ENCODE data around the gene LRRC25. TPM values are rescaled to one million over a fixed set of nuclear protein-coding genes. Genes with fewer than 3 reads are reported as not detected.
A peak's percentile ranks its signal among the peaks of the same experiment; 100 is the strongest.
"Not testable (repeated sequence)": the region's sequence is repeated elsewhere in the genome, so short reads cannot be mapped to it uniquely, and the experiment has no call there.

Gene LRRC25
- polyA plus RNA-seq, 2 of the 4 experiments (the other 2 are of a cell fraction): not detected

DNA sequence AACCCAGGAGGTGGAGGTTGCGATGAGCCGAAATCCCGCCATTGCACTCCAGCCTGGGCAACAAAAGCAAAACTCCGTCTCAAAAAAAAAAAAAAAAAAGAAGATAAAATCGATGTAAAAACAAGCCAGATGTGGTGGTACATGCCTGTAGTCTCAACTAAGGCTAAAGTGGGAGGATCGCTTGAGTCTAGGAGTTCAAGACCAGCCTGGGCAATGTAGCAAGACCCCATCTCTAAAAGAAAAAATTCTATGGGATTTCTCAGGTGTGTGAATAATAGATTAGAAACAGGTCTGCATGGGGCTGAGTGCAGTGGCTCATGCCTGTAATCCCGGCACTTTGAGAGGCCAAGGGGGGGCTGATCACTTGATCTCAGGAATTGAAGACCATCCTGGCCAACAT is 45.9 kb downstream of the LRRC25 start (continued):
- TF ChIP-seq, protein P1, sequence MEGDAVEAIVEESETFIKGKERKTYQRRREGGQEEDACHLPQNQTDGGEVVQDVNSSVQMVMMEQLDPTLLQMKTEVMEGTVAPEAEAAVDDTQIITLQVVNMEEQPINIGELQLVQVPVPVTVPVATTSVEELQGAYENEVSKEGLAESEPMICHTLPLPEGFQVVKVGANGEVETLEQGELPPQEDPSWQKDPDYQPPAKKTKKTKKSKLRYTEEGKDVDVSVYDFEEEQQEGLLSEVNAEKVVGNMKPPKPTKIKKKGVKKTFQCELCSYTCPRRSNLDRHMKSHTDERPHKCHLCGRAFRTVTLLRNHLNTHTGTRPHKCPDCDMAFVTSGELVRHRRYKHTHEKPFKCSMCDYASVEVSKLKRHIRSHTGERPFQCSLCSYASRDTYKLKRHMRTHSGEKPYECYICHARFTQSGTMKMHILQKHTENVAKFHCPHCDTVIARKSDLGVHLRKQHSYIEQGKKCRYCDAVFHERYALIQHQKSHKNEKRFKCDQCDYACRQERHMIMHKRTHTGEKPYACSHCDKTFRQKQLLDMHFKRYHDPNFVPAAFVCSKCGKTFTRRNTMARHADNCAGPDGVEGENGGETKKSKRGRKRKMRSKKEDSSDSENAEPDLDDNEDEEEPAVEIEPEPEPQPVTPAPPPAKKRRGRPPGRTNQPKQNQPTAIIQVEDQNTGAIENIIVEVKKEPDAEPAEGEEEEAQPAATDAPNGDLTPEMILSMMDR (IDR thresholded peaks at IDR 0.05): no peak
- TF ChIP-seq CEBPB (IDR thresholded peaks at IDR 0.05): no peak

- DNase-seq (ENCODE audit: low read depth in 1 of 2, low spot score in 1 of 2) (no peak), FAIRE-seq (no peak), ATAC-seq (no peak)
- H3K4me3 ChIP-seq: no peak overlapping the region
- ChIA-PET CTCF (interaction anchor here (0.7 to 4.4 kb wide), 17 partner anchors 12 to 159 kb away, joined by 3 to 109 read pairs (median 4); partner anchors contain the start of gene SSBP4), POLR2A (interaction anchor here (1.9 kb wide), 1 partner anchor 35 kb away, joined by 12 read pairs; the partner anchor contains the start of gene GDF15)
- H3K27ac ChIP-seq: peak overlapping the region; percentile 67 to 77
- peaks cover 7% of the 10 kb centered on the region; the same call in 1 of the 3 replicates for H3K4me1 ChIP-seq
- no peak for TF ChIP-seq RFX5 (IDR thresholded peaks at IDR 0.05)
- no peak for TF ChIP-seq RNF2 (IDR thresholded peaks at IDR 0.05; ENCODE audit: borderline replicate concordance, low read depth)
- TF ChIP-seq ZC3H11A (IDR thresholded peaks at IDR 0.05): no peak
- TF ChIP-seq, protein P2, sequence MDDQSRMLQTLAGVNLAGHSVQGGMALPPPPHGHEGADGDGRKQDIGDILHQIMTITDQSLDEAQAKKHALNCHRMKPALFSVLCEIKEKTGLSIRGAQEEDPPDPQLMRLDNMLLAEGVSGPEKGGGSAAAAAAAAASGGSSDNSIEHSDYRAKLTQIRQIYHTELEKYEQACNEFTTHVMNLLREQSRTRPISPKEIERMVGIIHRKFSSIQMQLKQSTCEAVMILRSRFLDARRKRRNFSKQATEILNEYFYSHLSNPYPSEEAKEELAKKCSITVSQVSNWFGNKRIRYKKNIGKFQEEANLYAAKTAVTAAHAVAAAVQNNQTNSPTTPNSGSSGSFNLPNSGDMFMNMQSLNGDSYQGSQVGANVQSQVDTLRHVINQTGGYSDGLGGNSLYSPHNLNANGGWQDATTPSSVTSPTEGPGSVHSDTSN (IDR thresholded peaks at IDR 0.05): no peak
- TF ChIP-seq KDM5A (IDR thresholded peaks at IDR 0.05): no peak
- TF ChIP-seq JUNB (IDR thresholded peaks at IDR 0.05): no peak
- TF ChIP-seq FOSB (CRISPR knock-in tag; IDR thresholded peaks at IDR 0.05): no peak
- TF ChIP-seq, protein P3, sequence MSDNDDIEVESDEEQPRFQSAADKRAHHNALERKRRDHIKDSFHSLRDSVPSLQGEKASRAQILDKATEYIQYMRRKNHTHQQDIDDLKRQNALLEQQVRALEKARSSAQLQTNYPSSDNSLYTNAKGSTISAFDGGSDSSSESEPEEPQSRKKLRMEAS (IDR thresholded peaks at IDR 0.05): no peak
- no peak for TF ChIP-seq NR3C1 (IDR thresholded peaks at IDR 0.05)
- no peak overlapping the region for H3K4me2 ChIP-seq
- 85% methylated on average over 9 of the region's 9 CpGs for WGBS (ENCODE audit: missing lambda C conversion rate)
- H3K9me3 ChIP-seq: no peaks in the 10 kb centered on the region
These were observed 46.9 kb downstream of the LRRC25 start for GRCh38 chr19:18350490-18350889.

DNA sequence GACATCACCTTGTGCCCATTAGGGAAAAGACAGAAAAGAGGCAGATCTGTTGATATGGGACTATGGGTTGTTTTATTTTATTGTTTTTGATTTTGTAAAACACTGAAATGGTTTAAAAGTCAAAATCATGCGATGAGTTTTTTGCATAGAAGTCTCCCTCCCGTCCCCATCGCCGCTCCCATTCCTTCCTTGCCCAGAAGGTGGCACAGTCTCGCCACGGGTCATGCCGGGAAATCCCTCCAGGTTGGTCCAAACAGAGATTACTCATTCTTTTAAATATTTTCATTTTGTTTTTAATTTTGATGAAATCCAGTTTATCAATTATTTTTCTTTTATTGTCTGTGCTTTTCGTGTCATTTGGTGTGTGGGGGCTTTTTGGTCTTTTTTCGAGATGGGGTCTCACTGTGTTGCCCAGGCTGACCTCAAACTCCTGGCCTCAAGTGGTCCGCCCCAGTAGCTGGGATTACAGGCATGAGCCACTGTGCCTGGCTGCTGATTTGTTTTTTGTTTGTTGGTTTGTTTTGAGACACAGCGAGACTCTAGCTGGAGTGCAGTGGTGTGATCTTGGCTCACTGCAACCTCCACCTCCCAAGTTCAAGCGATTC is 47.8 kb downstream of the LRRC25 start:
- ChIA-PET CTCF (interaction anchor here (0.6 to 4.4 kb wide), 27 partner anchors 8 to 158 kb away, joined by 3 to 109 read pairs (median 4); partner anchors contain the start of gene SSBP4), POLR2A (interaction anchor here (0.6 to 1.9 kb wide), 2 partner anchors 36 to 61 kb away, joined by 3 to 12 read pairs; partner anchors contain the start of gene GDF15)
- DNase-seq (ENCODE audit: low read depth in 1 of 2, low spot score in 1 of 2) (peak; percentile 61 to 69), FAIRE-seq (no peak), ATAC-seq (peak; percentile 68 to 87; a peak in 4 of 6 replicates)
- TF ChIP-seq TP53 (CRISPR knock-in tag; IDR thresholded peaks at IDR 0.05) (no peak), USF2 (IDR thresholded peaks at IDR 0.05) (no peak), RAD21 (conservative IDR thresholded peaks at IDR 0.05 in 1 of 2, IDR thresholded peaks at IDR 0.05 in 1 of 2) (peak; percentile 93), SMC3 (IDR thresholded peaks at IDR 0.05) (peak; percentile 95), CBX8 (IDR thresholded peaks at IDR 0.05) (no peak), MAZ (IDR thresholded peaks at IDR 0.05; ENCODE audit: borderline replicate concordance, low read depth, low read length) (no peak), SREBF2 (IDR thresholded peaks at IDR 0.05) (no peak), PHF8 (IDR thresholded peaks at IDR 0.05; ENCODE audit: borderline replicate concordance, low read depth) (no peak), RCOR1 (IDR thresholded peaks at IDR 0.05; ENCODE audit: low read depth, low read length) (no peak), GATA3 (IDR thresholded peaks at IDR 0.05; ENCODE audit: borderline replicate concordance) (no peak), FOSL2 (IDR thresholded peaks at IDR 0.05) (no peak), FOSL2 (CRISPR knock-in tag; IDR thresholded peaks at IDR 0.05) (no peak), FOSB (CRISPR knock-in tag; IDR thresholded peaks at IDR 0.05) (no peak), TFCP2L1 (CRISPR knock-in tag; IDR thresholded peaks at IDR 0.05) (no peak), NR3C1 (IDR thresholded peaks at IDR 0.05) (no peak)
- TF ChIP-seq, protein P1 (IDR thresholded peaks at IDR 0.05): peak; percentile 84
- H3K4me1 ChIP-seq: peaks cover 7% of the 10 kb centered on the region; the same call in 1 of the 3 replicates
- H3K27ac ChIP-seq: peak overlapping the region; percentile 67 to 77
- H3K9me3 ChIP-seq: no peaks in the 10 kb centered on the region
- H3K4me3 ChIP-seq: no peak overlapping the region
- H3K4me2 ChIP-seq: peak overlapping the region; percentile 22; the same call in 1 of the 3 replicates
- 23% methylated on average over 12 of the region's 12 CpGs for WGBS (ENCODE audit: missing lambda C conversion rate)

- not testable (repeated sequence) for ATAC-seq; H3K4me2 ChIP-seq; H3K9me3 ChIP-seq; H3K4me1 ChIP-seq; DNase-seq (ENCODE audit: low read depth in 1 of 2, low spot score in 1 of 2); FAIRE-seq; H3K4me3 ChIP-seq
- H3K27ac ChIP-seq: peak overlapping the region; percentile 57 to 77
- 53% methylated on average over 6 of the region's 6 CpGs for WGBS (ENCODE audit: missing lambda C conversion rate)
- ChIA-PET CTCF (interaction anchor here (0.6 to 4.4 kb wide), 18 partner anchors 9 to 157 kb away, joined by 3 to 109 read pairs (median 4); partner anchors contain the start of gene SSBP4), POLR2A (interaction anchor here (0.6 to 1.9 kb wide), 2 partner anchors 37 to 62 kb away, joined by 3 to 12 read pairs; partner anchors contain the start of gene GDF15)
These were observed 48.5 kb downstream of the LRRC25 start for GRCh38 chr19:18348818-18349339.

Measured in A549 (cell line).